Ishikawa (cell line): ENCODE data around the gene MYL7.

Experiments used
- CEBPB ChIP-seq: IDR thresholded peaks from 2 replicates; pipeline ENCODE4 v1.6.1; 2012
- CREB1 ChIP-seq: IDR thresholded peaks from 2 replicates; pipeline ENCODE4 v1.6.1; 2012; ENCODE audit warnings: low read depth
- EGR1 ChIP-seq: IDR thresholded peaks from 2 replicates; pipeline ENCODE4 v1.6.1; 2012
- EP300 ChIP-seq: IDR thresholded peaks from 2 replicates; pipeline ENCODE4 v1.6.1; 2012; ENCODE audit warnings: borderline replicate concordance
- FOXM1 ChIP-seq: IDR thresholded peaks from 2 replicates; pipeline ENCODE4 v1.6.1; 2012; ENCODE audit warnings: low read depth, borderline replicate concordance
- NFIC ChIP-seq: IDR thresholded peaks from 2 replicates; pipeline ENCODE4 v1.6.1; 2012
- RAD21 ChIP-seq: IDR thresholded peaks from 2 replicates; pipeline ENCODE4 v1.6.1; 2012; ENCODE audit warnings: low read depth
- REST ChIP-seq: IDR thresholded peaks from 2 replicates; pipeline ENCODE4 v1.6.1; 2012; ENCODE audit warnings: low read depth, mild to moderate bottlenecking
- TAF1 ChIP-seq: IDR thresholded peaks from 2 replicates; pipeline ENCODE4 v1.6.1; 2012; ENCODE audit warnings: low read depth, mild to moderate bottlenecking
- TCF12 ChIP-seq: IDR thresholded peaks from 2 replicates; pipeline ENCODE4 v1.6.1; 2012; ENCODE audit warnings: low read depth
- TEAD4 ChIP-seq: IDR thresholded peaks from 2 replicates; pipeline ENCODE4 v1.6.1; 2012
- YY1 ChIP-seq: IDR thresholded peaks from 2 replicates; pipeline ENCODE4 v1.6.1; 2012; ENCODE audit warnings: low read depth
- ZBTB7A ChIP-seq: IDR thresholded peaks from 2 replicates; pipeline ENCODE4 v1.6.1; 2012; ENCODE audit warnings: low read depth
- TF ChIP-seq, protein P1 (sequence below): IDR thresholded peaks from 2 replicates; pipeline ENCODE4 v1.6.1; 2012
- TF ChIP-seq, protein P2 (sequence below): IDR thresholded peaks from 2 replicates; pipeline ENCODE4 v1.6.1; 2012

Gene MYL7

GRCh38 chr7:44147026-44147991 is 6.2 kb upstream of the MYL7 start:
- TF ChIP-seq FOXM1 (no peak), TAF1 (no peak)

GRCh38 chr7:44145969-44146911 is 5.1 kb upstream of the MYL7 start:
- TF ChIP-seq RAD21 = no peak
- TF ChIP-seq, protein P1, sequence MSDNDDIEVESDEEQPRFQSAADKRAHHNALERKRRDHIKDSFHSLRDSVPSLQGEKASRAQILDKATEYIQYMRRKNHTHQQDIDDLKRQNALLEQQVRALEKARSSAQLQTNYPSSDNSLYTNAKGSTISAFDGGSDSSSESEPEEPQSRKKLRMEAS = no peak
- TF ChIP-seq TCF12 = no peak
- no peak for TF ChIP-seq ZBTB7A
- no peak for TF ChIP-seq EGR1
- TF ChIP-seq NFIC = no peak
- TF ChIP-seq CREB1 = no peak
- TF ChIP-seq YY1 = no peak
- TF ChIP-seq, protein P2, sequence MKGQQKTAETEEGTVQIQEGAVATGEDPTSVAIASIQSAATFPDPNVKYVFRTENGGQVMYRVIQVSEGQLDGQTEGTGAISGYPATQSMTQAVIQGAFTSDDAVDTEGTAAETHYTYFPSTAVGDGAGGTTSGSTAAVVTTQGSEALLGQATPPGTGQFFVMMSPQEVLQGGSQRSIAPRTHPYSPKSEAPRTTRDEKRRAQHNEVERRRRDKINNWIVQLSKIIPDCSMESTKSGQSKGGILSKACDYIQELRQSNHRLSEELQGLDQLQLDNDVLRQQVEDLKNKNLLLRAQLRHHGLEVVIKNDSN = no peak
- no peak for TF ChIP-seq TEAD4
- no peak for TF ChIP-seq TAF1
- TF ChIP-seq FOXM1 = no peak
- no peak for TF ChIP-seq CEBPB

GRCh38 chr7:44145479-44145968 is 4.4 kb upstream of the MYL7 start:
- TF ChIP-seq, protein P2 = no peak
- no peak for TF ChIP-seq TCF12
- no peak for TF ChIP-seq EP300
- TF ChIP-seq EGR1 = no peak
- no peak for TF ChIP-seq YY1
- TF ChIP-seq TEAD4 = no peak
- TF ChIP-seq ZBTB7A = no peak
- no peak for TF ChIP-seq CEBPB
- no peak for TF ChIP-seq NFIC
- TF ChIP-seq FOXM1 = no peak
- no peak for TF ChIP-seq RAD21
- TF ChIP-seq CREB1 = no peak

GRCh38 chr7:44144968-44145478 is 3.9 kb upstream of the MYL7 start:
- TF ChIP-seq REST (no peak), CEBPB (no peak), EGR1 (no peak), TCF12 (no peak), EP300 (no peak), TEAD4 (no peak)
- TF ChIP-seq, protein P1 = no peak

DNA sequence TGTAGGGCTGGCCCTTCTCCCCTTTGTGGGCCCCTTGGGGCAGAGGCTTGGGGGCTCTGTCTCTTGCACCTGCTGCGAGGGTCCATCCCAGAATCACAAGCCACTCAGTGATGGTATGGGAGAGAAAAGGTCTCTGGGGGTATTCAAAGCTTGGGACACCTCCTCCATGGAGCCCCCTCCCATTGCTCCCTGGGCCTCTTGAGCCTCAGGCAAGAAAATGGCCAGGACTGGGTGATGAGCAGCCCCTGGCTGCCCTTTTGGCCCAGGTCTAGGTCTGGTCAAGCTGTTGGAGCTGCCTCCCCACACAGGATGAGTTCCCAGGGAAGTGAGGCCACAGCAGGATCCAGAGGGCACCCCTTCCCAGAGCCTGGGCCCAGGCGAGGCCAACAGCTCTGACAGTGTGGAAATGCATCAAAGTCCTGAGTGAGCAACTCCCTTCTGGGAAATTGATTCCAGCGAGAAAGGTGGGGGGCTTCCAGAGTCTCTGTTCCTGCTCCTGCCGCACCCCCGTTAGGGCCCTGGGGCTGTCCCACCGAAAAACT is 3.4 kb upstream of the MYL7 start:
- TF ChIP-seq YY1 (no peak), CEBPB (no peak)

DNA sequence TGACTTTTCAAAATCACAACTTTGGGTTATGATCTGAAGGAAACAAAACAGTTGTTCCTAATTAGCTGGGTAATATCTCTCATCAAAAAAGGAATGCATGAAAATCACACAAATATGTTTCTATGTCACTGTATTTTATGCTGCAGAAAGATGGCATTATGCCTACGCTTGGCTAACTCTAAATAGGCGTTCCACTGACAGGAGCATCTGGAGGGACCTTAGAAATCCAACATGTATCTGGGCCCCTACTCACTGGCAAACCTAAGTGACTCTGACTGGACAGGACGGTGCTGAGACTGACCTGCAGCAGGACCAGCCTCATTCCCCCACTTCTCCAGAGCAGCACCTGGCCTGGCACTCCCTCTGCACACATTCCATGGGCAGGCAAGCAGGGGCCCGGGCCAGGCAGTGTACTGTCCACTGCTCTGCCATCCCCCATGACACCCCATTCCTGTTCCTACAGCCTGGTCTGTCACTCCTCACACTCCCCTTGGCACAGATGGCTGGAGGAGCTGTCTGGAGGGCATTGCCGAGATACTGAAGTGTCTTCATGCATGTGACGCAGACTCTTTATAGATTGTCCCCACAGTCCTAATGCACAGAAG is 2.6 kb upstream of the MYL7 start:
- TF ChIP-seq RAD21 (no peak), TEAD4 (no peak), YY1 (no peak), EGR1 (no peak), CREB1 (no peak), REST (no peak), TAF1 (no peak), FOXM1 (no peak), EP300 (no peak)
- TF ChIP-seq, protein P1 = no peak
